OCI-LY7 (cell line): ENCODE results near the gene TRIM7. TPM values are rescaled to one million over a fixed set of nuclear protein-coding genes. Genes with fewer than 3 reads are reported as not detected.

Experiments used
- BruUV-seq: library from RNA; stranded (reverse); fragments of 400-500 nt; replicated peaks from 2 replicates; lab custom pipeline; 2021; lab: Mats Ljungman, UMichigan
- CTCF ChIA-PET: fragments of 300-600 bp; sonication (Branson Sonifier 250); formaldehyde crosslinking; loops from one replicate; lab custom pipeline; 2022; ENCODE audit warnings: antibody characterized with exemption; ENCODE audit not compliant: unreplicated experiment; lab: Charles Lee
- POLR2A ChIA-PET: fragments of 300-600 bp; sonication (Branson Sonifier 250); formaldehyde crosslinking; loops from one replicate; lab custom pipeline; 2022; ENCODE audit warnings: antibody characterized with exemption; lab: Charles Lee
- DNase-seq: peaks from one replicate; pipeline ENCODE4 v3.0.0-alpha.2; 2015; ENCODE audit warnings: low spot score
- H2AFZ ChIP-seq: fragments of 200-600 bp; sonication (generic), shearing (Covaris generic); 2 replicates; pipeline ENCODE4 v1.6.1; 2014; ENCODE audit warnings: mild to moderate bottlenecking, antibody characterized with exemption, low read length, moderate library complexity
- H3K27ac ChIP-seq: fragments of 200-600 bp; sonication (generic); 2 replicates; pipeline ENCODE4 v1.5.1; 2014; ENCODE audit warnings: mixed run types, low read depth, mild to moderate bottlenecking, moderate library complexity, low read length, inconsistent platforms; ENCODE audit not compliant: poor library complexity, severe bottlenecking
- H3K36me3 ChIP-seq: fragments of 200-600 bp; sonication (generic); 2 replicates; pipeline ENCODE4 v1.6.1; 2014; ENCODE audit warnings: mild to moderate bottlenecking, antibody characterized with exemption, low read length, moderate library complexity, mixed read lengths; ENCODE audit not compliant: insufficient read depth
- H3K4me1 ChIP-seq: fragments of 200-600 bp; sonication (generic); 2 replicates; pipeline ENCODE4 v1.5.1; 2014; ENCODE audit warnings: mild to moderate bottlenecking, low read length; ENCODE audit not compliant: insufficient read depth, poor library complexity, severe bottlenecking
- H3K4me2 ChIP-seq: fragments of 200-600 bp; sonication (generic); 2 replicates; pipeline ENCODE4 v1.6.1; 2014; ENCODE audit warnings: mild to moderate bottlenecking, low read length
- H3K4me3 ChIP-seq: fragments of 200-600 bp; sonication (generic); 2 replicates; pipeline ENCODE4 v1.5.1; 2014; ENCODE audit warnings: mild to moderate bottlenecking, low read depth, low read length; ENCODE audit not compliant: poor library complexity, severe bottlenecking
- H3K79me2 ChIP-seq: fragments of 200-600 bp; sonication (generic); 2 replicates; pipeline ENCODE4 v1.6.1; 2016; ENCODE audit warnings: low read depth, mild to moderate bottlenecking, low read length, moderate library complexity, mixed read lengths; ENCODE audit not compliant: insufficient read depth
- H3K9me2 ChIP-seq: fragments of 200-600 bp; sonication (generic); 2 replicates; pipeline ENCODE4 v1.6.1; 2016; ENCODE audit warnings: mild to moderate bottlenecking, low read length, mixed read lengths; ENCODE audit not compliant: insufficient read depth
- H3K9me3 ChIP-seq: fragments of 200-600 bp; sonication (generic); 2 replicates; pipeline ENCODE4 v1.6.1; 2014; ENCODE audit warnings: mild to moderate bottlenecking, mixed run types, low read length, mixed read lengths
- H4K20me1 ChIP-seq: fragments of 200-600 bp; sonication (generic); 2 replicates; pipeline ENCODE4 v1.6.1; 2014; ENCODE audit warnings: mild to moderate bottlenecking, antibody characterized with exemption, low read length, moderate library complexity, mixed read lengths; ENCODE audit not compliant: insufficient read depth
- CTCF ChIP-seq: fragments of 200-600 bp; sonication (generic); conservative IDR thresholded peaks from 2 replicates; pipeline ENCODE4 v1.5.1; 2014; ENCODE audit warnings: mild to moderate bottlenecking, antibody characterized with exemption, low read length, moderate library complexity, mixed read lengths
- EZH2phosphoT487 ChIP-seq: fragments of 200-600 bp; sonication (generic); IDR thresholded peaks from 2 replicates; pipeline ENCODE4 v1.6.1; 2018; ENCODE audit warnings: low read depth, borderline replicate concordance, mild to moderate bottlenecking, mixed run types, antibody characterized with exemption, low read length, moderate library complexity, mixed read lengths
- intact Hi-C: fragments of 100-400 bp; cut with micrococcal nuclease; formaldehyde crosslinking; loops from one replicate; pipeline ENCODE4 v1.10.0; 2022; ENCODE audit not compliant: unreplicated experiment
- total RNA-seq, 2 experiments: library from RNA; depleted of rRNA in 1 of 2; stranded (reverse); fragments of >200 nt in 1 of 2; shearing (Covaris generic) in 1 of 2; gene quantifications; 2 replicates each; pipeline ENCODE4 v1.2.3, GENCODE V29; 2014 to 2022

The TRIM7 gene
- total RNA-seq, 2 experiments from 2014 or later, result 0.22 to 1.8 TPM

- Histone ChIP-seq H4K20me1 (no peaks in the 10 kb centered on the region), H3K9me3 (no peaks in the 10 kb centered on the region), H3K4me1 (peaks cover 33% of the 10 kb centered on the region), H2AFZ (no peak overlapping the region), H3K79me2 (peaks cover 8% of the 10 kb centered on the region; the same call in 1 of the 2 replicates), H3K27ac (no peak overlapping the region), H3K36me3 (no peaks in the 10 kb centered on the region), H3K4me2 (no peak overlapping the region), H3K9me2 (no peaks in the 10 kb centered on the region), H3K4me3 (no peak overlapping the region)
- TF ChIP-seq CTCF (no peak), EZH2phosphoT487 (no peak)
- intact Hi-C loops, result no loop called here
- DNase-seq, result no peak
- BruUV-seq, result no TSS peak
- POLR2A ChIA-PET, result interaction anchor here (1.3 kb wide), 1 partner anchor 12 kb away, joined by 5 read pairs; no protein-coding TSS in a partner anchor
- CTCF ChIA-PET, result no interaction called here
Measured at GRCh38 chr5:181194489-181195248, 10.3 kb downstream of the TRIM7 start.

- H3K9me2 ChIP-seq, result no peaks in the 10 kb centered on the region
- no peaks in the 10 kb centered on the region for H3K9me3 ChIP-seq
- no TSS peak for BruUV-seq
- H4K20me1 ChIP-seq, result no peaks in the 10 kb centered on the region
- H3K27ac ChIP-seq, result no peak overlapping the region
- no peak overlapping the region for H2AFZ ChIP-seq
- H3K4me3 ChIP-seq, result no peak overlapping the region
- no peaks in the 10 kb centered on the region for H3K36me3 ChIP-seq
- peaks cover 8% of the 10 kb centered on the region; the same call in 1 of the 2 replicates for H3K79me2 ChIP-seq
- TF ChIP-seq CTCF, result no peak
- TF ChIP-seq EZH2phosphoT487, result no peak
- no peak for DNase-seq
- CTCF ChIA-PET, result no interaction called here
- POLR2A ChIA-PET, result interaction anchor here (1.3 to 2.4 kb wide), 3 partner anchors 13 to 50 kb away, joined by 3 to 16 read pairs (median 5); partner anchors contain the start of gene RACK1
- peaks cover 23% of the 10 kb centered on the region for H3K4me1 ChIP-seq
- H3K4me2 ChIP-seq, result no peak overlapping the region
- intact Hi-C loops, result no loop called here
Measured at GRCh38 chr5:181193656-181194055, 11.3 kb downstream of the TRIM7 start.
